RCC 7860 (cell line): ENCODE measurements around the gene SUSD6.
A peak's percentile ranks its signal among the peaks of the same experiment; 100 is the strongest.
"Not testable (repeated sequence)": the region's sequence is repeated elsewhere in the genome, so short reads cannot be mapped to it uniquely, and the experiment has no call there.

Source experiments
- DNase-seq: peaks from one replicate; pipeline ENCODE4 v3.0.0-alpha.2; 2015; ENCODE audit warnings: low spot score
- FAIRE-seq: peaks from 2 replicates; lab custom pipeline; 2012; peaks lifted over from hg19 to GRCh38; lab: Jason Lieb, UNC

SUSD6 gene

DNA sequence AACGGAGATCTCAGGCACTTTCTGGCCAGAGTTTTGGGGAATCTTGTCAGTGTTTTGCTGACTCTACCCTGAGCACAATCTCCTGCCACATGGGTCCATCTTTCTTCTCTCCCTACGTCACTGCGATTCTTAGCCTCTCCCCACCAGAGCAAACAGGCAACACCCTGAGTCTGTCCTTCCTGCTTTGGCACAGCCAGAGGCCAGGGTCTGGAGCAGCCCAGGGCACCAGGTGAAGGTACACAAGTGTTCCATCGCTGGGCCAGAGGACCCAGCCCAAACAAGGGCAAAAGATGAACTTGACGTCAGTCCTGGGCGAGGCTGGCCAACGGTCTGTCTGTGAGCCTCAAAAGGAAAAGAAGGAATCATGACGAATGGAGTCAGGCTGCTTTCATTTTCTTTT is 24.0 kb upstream of the SUSD6 start:
- no peak for DNase-seq
- no peak for FAIRE-seq

DNA sequence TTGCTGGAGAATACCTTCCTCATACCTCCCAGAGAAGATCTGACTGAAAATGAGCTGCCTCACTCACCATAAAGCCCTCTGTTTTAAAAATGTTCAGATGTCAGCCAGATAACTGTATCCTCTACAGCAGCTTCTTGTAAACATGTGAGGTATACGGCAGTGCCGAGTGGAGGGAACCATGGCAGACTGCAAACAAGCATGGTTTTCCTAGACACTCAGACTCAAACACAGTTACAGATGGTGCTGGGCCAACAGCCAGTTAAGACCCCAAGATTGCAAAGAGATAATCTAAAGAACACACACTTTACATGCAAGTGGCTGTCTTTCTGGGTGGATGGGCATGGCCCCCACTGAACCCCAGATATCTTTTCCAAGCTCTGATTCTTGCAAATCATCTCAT is 20.1 kb upstream of the SUSD6 start:
- no peak for DNase-seq
- no peak for FAIRE-seq

DNA sequence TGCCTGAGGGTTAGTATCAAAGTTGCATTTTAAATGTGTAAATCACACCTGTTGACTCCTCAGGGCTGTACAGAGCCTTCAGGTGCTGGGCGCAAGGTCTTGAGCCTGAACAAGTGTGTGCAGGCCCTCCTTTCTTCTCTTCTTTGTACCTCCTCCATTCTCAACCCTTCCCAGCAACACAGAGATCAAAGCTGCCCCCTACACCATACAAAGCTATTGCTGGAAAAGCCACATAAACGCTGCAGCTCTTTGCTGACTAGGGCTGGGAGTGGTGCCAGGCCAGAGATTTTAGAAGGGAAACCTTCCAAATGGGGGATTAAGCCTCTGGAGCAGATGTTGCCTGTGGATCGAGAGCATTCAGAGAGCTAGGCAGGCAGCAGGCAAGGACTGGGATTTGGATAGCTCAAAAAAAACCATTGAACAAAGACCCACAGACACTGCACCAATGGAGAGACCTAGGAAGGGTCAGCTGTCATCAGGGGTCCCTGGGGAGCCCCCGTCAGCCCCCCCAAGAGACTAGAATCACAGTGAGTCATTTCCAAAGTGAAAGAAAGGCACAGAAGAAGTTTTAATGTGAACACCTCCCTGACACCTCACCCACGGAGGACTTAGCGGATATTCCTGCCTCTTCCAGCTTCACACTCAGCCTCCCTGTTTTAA is 18.2 kb upstream of the SUSD6 start:
- no peak for DNase-seq

DNA sequence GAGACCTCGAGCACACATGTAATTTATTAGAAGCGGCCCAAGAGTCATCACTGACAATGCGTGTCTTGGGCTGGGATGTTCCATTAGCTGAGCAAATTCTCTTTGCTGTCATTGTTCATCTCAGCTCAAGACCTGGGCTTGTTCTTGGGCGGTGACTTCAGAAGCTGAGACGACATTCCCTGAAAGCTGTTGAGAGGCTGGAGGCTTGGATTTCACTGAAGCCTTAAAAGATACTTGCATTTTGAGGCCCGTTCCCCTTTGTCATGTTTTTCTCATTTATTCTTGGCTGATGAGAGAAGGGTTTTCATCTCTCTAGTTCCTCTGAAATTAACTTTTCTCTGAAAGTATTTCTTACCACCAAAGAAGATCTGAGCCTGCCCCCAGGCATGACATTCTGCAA is 16.6 kb upstream of the SUSD6 start:
- FAIRE-seq: no peak
- no peak for DNase-seq

More for the DNA sequence above, 18.2 kb upstream of the SUSD6 start:
- no peak for FAIRE-seq

DNA sequence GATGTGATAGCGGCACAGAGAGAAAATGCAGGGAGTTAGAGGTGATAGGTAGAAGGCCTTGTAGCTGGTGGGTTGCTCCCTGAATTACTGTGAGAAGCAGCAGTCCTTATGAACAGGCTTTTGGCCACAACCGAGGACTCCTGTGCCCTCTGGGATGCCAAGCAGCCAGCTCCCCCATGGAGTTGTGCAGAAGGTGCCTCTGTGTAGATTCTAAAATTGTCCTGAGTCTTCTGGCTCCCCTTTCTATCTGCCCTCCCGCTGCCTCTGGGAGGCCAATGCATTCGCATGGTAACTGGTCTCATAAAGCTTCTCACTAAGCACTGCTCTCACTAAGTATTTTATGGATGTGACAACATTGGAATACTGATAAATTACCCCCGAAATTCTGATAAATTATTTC is 16.1 kb upstream of the SUSD6 start:
- no peak for FAIRE-seq

DNA sequence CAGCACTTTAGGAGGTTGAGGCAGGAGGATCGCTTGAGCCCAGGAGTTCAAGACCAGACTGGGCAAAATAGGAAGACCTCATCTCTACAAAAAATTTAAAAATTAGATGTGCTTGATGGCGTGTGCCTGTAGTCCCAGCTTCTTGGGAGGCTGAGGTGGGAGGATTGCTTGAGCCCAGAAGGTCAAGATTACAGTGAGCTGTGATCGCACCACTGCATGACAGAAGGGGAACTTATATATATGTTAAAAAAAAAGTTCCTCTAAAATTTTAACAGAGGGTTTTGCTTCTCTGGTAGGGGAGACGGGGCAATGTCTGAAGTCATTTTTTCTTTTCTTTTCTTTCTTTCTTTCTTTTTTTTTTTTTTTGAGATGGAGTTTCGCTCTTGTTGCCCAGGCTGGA is 12.0 kb upstream of the SUSD6 start:
- not testable (repeated sequence) for FAIRE-seq, DNase-seq

More for the DNA sequence above, 16.1 kb upstream of the SUSD6 start:
- no peak for DNase-seq

DNA sequence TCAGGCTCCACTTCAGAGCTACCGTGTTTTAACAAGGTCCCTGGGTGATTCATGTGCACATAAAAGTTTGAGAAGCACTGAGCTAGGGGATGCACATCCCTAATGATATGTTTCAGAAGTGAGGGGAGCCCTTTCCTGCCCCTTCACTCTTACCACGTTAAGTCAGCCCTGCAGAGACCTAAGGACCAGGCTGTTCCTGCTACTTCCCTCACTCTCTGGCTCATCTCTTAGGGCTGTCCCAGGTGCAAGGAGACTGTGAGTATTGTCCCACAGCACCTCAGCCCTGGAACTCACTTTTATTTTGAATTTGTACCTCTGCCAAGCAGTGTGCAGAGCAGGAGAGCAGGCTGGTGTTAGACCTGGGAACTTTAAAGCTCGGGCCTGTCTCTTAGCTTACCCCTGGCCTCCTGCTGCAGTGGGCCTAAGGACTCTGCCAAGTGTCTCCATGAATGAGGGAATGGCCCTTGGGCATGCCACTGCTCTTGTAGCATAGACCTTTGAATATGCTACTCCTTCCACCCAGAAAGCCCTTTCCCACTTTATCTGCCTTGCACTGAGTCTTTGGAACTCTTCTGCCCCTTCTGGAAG is 11.0 kb upstream of the SUSD6 start:
- DNase-seq (no peak), FAIRE-seq (no peak)

DNA sequence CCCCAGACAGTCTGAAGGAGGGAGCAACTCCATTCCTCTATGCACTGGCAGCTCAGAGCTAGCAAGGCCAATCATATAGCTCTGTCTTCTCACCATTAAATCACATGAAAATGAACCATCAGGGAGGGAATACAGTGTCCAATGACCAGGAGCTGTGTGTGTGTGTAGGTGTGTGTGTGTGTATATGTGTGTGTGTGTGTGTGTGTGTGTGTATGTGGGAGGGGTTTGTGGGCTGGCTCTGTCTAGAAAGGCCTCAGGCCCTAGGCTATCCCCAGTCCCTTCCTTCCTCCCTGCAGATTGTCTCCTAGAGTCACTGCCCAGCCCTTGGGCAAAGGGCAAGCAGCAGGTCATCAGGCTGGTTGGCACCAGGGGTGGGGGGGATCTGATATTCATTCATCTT is 5.7 kb upstream of the SUSD6 start:
- DNase-seq (no peak), FAIRE-seq (no peak)

DNA sequence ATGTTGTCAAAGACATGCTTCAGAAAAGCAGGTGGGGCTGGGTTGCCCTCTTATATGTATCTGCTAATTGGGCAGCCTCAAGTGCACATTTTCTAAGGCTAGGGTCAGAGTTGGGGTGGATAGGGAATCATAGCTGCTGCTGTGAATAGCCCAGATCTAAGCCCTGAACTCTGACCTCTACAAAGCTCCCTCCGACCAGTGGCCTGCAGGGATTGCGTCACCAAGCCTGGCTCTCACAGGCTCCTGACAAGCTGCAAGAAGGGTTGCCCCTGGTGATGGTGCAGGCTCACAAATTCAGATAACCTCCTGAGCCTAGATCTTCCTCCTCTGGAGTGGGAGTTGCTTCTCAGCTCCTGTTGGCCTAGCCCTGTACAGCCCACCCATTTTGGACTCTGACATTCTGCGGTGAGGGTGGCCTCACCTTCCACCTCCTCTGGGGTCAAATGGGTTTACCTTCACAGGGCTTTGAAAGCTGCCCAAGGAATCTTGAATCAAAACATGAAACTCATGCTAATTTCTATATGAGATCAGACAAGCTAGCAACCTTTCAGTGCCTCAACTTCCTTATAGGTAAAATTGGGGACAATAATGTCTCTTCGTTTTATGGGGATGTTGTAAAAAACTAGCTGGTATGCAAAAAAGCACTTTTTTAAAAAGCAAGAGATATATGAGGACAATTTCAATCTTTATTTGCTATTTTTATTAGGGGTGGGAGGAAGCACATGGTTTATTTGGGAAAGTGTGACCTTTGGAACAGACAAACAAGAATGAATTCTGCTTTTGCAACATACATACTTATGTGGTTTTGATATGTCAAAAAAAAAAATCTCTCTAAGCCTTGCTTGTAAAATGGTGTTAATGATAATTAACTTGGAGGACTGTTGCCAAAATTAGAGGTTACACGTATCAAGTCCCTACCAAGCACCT is 4.9 kb upstream of the SUSD6 start:
- DNase-seq (no peak), FAIRE-seq (no peak)

DNA sequence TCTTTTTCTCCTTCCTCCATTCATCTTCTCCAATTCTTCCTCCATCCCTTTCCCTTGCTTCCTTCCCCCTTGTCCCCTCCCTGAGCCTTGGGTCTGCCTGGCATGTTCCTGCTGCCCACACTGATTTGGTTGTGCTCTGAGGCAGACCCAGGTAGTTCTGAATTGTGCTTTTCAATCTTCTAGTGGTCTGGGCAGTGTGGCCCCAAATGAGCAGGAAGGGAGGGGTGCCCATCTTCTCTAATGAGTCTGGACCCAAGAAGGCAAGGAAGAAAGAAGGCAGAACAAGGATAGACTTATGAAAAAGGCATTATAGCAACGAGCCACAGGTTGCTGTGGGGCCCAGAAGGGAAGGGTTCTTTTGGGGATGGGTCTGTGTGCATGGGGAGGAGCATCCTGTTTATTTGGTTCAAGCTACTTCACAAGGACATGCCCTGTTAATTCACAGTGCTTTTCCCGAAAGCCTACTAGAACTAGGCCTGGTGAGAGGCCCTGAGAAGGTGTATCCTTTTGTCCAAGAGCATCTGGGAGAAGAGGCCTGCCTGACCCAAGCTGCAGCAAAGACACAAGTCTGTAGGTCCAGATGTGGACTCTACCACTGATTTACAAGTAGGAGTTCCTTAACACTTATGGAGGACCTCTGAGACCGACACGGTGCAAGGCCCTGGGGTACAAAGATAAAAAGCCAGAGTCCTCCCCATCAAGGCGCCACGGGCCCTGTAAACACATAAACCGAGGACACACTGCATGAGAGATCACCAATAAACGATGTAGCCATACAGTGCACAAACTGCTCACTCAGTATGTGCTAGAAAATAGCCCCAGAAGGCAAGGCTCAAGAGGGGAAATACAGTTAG is 1.1 kb upstream of the SUSD6 start:
- no peak for FAIRE-seq
- no peak for DNase-seq

DNA sequence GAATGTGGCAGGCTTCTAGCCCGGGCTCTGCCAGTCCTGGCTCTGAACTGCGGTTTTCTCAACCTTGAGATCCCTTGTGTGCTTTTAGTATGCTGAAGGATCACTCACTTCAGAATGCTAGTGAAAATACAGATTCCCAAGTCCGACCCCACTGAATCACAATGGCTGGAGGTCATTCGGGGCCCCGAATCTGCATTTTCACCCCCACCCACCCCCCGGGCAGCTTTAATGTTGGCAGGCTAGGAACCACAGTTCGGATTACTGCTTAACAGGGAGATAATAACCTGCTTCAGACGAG is 573 bp upstream of the SUSD6 start:
- no peak for DNase-seq
- no peak for FAIRE-seq

DNA sequence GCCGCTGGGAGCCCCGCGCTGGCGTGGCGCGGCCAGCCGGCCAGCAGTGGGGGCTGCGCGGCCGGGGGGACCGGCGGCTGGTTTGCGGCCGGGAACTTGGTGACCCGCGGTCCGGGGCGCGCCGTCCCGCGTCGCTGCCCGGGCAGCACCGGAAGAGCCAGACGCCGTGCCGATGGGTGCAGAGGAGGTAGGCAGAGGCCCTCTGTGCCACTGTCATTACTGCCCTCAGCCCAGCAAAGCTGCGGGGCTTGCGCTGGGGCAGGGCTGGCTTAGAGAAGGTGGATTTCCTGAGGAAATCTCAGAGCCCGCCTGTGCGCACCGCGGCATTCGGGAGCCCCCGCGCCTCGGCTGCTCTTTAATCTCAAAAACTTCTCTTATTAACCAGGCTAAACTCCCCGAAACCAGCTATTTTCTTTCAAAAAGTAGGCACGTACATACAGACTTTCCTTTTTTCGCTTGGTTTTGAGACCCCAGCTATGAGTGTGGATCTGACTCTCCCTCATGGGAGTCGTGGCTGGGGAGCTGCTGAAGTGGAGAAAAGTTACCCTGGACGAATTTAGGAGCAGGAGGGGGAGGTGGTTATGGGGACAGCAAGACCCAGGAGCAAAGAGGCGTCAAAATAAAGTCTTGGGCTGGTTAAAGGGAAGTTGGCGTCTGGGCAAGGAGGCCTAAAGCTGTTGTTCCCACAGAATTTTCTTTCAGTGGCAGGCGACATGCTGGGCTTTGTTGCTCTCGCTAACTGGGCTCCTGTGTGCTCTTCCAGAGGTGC is 802 bp downstream of the SUSD6 start:
- no peak for DNase-seq
- FAIRE-seq: no peak

DNA sequence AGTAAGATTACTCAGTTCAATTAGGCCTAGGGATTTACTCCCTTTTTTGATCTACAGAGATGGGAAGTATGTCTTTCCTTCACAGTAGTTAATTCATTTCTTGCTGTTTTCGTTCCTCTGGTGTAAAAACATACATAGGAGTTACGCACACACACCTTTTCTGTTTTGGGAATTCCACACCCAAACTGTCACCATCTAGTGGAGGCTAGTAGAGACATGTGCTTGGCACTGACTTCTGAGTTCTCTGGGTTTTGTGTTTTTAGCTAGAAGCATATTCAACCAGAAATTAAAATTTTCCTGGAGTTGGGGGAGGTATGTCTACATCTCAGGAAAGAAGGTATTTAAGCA is 1.4 kb downstream of the SUSD6 start:
- DNase-seq: no peak
- FAIRE-seq: no peak

DNA sequence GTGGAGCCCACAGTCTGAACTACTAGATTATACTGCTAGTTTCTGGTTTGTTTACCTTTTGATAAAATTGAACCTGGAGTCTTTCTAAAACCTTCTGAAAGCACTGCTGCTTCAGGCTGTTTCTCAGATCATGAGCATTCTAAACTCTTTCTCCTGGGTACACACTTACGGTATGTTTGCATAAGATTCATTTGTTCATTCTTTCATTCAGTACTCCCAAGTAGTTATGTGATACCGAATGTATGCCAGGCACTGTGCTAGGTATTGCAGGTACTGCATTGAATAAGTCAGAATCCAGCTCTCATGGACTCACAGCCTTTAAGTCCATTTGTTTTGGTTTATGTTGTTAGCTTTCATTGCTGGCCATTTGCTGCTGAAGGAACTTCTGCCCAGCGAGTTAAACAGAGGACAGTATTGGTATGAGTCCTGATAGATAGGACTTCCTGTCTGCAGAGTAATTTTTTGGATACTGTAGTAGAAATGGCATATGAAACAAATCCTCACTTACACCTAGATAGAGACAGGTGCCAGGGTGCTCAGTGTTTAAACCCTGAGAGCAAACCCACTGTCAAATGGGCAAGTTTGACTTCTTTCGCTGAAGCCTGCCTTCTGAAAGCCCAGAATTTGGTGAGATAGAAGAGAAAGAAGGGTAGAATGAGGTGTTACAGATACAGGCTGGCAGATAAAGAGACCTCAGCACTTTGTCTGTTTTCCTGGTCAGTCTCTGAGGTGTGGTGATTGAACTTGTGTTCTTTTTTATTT is 2.1 kb downstream of the SUSD6 start:
- DNase-seq (no peak), FAIRE-seq (no peak)

DNA sequence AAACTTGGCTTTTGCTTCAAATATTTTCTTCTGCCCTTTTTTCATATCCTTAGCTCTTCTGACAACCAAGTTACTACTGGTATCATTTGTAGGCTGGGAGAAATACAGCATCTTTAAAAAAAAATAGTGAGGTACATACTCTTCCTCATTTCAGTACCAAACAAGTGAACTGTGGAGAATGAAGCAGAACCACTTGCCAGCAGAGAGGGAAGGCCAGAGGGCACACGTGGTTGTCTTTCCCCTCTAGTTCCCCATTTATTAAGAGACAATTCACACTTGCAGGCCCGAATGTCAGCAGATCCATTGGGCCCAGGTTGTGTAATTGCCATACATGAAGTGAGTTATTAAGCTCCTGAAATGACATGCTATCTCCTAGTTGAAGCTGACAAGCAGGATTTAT is 3.2 kb downstream of the SUSD6 start:
- DNase-seq (no peak), FAIRE-seq (no peak)

DNA sequence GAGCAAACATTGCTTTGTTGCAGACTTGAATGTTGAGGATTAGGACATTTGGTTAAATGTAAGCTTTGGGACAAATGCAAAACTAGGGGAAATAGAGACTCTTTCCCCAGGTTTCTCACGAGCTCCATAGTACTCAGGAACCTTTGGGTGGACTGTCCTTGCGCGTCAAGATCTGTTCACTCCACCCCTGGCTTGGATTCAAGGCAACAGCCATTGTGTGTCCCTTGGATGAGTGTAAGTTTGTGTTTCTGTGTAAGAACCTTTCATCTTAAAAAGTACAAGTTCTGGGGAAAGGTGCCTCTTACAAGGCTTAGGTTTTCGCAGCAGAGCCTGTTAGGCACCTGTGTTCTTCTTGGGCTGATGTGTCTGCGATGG is 3.7 kb downstream of the SUSD6 start:
- no peak for DNase-seq
- FAIRE-seq: no peak

DNA sequence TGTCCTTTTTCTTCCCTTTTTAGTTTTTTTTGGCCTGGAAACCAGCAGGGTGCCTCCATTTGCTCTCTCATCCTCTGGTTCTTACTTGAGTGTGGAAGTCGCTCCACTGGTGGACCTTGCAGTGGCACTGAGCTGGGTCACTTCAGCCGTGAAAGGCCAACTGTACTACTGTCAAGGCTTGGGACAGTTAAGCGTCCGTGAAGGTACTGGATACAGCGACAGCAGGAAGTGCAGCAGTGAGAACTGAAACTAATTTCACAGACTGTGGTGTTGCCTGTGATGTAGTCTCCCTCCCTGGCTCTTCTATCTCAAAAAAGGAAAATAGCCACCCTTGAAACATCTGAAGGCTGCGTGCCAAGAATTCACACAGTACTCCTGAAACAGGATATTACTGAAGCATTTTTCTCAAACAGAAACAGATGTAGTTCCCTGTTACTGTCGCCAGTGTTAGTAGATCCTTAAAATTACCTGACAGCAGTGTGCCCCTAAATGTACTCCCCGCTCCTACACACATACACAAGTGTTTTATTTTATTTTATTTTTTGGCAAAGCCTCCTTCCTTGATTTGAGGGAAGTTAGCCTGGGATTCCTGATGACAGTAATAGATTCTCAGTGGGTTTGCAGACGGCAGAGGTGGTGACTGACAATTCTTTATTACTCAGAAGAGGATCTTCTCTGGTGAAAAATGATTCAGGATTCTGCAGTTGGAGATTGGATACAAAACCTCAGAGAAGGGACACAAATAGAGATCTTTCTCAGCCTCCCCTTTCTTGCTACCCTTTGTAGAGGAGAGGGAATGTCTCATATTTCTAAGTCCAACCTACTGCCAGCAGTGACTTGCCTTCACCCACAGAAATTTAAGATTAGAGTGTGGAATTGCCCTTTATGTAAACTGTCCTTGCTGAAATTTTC is 4.4 kb downstream of the SUSD6 start:
- peak; percentile 14 for DNase-seq
- no peak for FAIRE-seq

DNA sequence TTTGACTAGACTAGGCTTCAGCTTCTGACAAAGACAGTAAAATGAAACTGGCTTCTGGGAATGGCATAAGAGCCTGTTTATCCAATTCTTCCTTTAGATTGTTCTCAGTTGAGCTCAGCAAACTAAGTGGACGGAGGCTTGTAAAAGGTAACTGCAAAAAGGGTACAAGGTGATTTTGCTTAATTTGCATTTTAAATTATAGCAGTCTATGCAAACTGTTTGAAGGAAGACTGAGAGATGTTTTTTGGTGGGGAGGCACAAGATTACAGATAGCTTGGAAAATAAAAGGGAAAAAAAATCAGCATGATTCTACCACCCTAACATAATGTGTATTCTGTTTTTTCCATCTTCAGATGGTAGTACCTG is 5.0 kb downstream of the SUSD6 start:
- no peak for FAIRE-seq

DNA sequence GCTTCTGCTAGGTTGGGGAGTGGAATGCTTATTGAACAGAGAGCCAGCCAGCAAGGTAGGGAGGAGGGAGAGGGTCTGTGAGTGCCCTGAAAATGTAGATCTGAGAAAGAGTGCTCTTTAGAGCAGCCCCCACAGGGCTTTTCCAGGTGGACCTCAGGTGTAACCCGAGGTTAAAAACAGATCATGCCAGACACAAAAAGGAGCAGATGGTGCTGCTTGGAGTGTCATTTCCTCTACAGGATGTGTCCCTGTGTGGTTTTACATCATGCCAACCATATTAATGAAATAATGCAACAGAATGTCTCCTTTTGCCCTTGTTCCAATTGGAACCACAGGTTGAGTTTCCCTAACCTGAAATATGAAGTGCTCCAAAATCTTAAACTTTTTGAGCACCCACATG is 6.4 kb downstream of the SUSD6 start:
- no peak for FAIRE-seq
- no peak for DNase-seq

More for the DNA sequence above, 5.0 kb downstream of the SUSD6 start:
- no peak for DNase-seq
